GM21528 (cell line): Measurements from ENCODE around the gene STAT5B.
A peak's percentile ranks its signal among the peaks of the same experiment; 100 is the strongest.
"Not testable (repeated sequence)": the region's sequence is repeated elsewhere in the genome, so short reads cannot be mapped to it uniquely, and the experiment has no call there.

ENCODE experiments used
- ATAC-seq: cut with Tn5 transposase; IDR thresholded peaks from one replicate; pipeline ENCODE4 v1.9.1; 2021; ENCODE audit warnings: mild to moderate bottlenecking, moderate library complexity; ENCODE audit not compliant: unreplicated experiment, low FRiP score

Gene STAT5B

DNA sequence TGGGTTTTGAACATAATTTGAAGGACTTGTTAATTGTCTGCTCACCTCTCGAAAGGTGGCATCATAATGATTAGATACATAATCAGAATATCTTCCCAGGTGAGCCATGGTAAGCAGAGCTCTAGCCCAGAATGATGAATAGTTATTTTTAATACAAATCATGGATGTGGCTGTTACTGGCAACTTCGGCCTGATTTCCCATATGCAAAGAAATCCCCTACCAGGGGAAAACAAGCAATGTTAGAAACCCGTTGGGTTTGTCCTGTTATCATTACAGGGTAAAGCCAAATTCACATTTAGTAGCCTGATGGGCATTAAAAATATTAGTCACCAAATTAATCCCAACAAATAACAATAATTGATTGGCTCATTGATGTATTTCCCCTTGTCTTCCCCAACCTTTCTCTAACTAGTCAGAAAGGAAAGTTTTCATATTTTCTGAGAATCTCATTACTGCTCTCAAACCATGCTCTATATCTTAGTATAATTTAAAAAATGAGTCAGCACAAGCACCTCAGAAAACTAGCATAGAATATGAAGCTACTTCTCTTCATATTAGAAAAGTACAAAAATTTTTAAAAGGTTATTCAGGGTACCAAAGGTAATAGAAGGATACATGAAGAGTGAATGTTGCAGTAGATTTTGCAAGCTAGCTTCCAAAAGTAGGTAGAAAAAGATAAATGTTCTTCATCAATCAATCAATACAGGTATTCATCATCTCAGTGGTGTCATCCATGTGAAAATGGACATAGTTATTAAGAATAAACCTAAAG lies 5.0 kb downstream of the STAT5B start:
- ATAC-seq, result no peak

DNA sequence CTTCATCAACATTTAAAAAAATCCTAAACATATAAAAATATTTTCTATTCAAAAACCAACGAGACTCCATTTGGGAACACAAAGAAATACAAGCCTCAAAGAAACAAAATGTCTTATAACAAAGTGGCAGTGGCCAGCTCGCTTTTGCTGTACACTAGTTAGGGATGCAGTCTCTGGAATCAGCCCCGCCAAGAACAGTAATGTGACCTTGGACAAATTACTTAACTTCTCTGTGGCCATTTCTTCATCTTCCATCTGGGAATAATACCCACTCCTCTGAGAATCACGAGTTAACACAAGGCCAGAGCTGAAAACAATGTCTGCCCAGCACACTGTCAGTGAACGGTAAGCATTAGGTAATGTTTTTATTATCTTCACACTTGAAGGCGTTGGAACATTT lies 5.6 kb downstream of the STAT5B start:
- ATAC-seq, result no peak

DNA sequence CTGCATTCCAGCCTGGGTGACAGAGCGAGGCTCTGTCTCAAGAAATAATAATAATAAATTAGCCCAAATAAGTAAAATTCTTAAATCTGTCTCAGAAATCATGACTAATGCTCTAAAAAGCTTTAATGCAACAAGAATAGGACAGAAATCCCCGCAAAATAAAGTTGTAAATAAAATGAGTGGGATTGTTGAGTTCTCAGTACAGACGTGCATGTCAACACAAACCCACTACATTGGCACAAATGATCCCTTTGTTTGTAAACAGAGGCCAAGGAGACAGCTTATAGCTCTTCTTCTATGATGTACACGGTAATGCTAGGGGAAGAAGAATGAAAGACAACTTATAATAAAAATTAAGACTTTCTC lies 6.0 kb downstream of the STAT5B start:
- no peak for ATAC-seq

DNA sequence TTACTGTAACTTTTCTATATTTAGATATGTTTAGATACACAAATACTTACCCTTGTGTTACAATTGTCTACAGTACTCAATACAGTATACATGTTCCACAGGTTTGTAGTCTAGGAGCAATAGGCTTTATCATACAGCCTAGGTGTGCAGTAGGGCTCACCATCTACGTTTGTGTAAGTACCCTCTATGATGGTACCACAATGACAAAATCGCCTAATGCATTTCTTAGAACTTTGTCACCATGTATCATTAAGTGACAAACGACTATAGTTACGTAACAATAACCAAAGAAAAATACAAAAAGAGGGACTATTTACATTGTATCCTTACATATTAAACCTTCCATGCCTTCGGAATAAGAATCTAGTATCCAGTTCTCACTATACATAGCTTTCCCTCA lies 8.0 kb downstream of the STAT5B start:
- no peak for ATAC-seq

DNA sequence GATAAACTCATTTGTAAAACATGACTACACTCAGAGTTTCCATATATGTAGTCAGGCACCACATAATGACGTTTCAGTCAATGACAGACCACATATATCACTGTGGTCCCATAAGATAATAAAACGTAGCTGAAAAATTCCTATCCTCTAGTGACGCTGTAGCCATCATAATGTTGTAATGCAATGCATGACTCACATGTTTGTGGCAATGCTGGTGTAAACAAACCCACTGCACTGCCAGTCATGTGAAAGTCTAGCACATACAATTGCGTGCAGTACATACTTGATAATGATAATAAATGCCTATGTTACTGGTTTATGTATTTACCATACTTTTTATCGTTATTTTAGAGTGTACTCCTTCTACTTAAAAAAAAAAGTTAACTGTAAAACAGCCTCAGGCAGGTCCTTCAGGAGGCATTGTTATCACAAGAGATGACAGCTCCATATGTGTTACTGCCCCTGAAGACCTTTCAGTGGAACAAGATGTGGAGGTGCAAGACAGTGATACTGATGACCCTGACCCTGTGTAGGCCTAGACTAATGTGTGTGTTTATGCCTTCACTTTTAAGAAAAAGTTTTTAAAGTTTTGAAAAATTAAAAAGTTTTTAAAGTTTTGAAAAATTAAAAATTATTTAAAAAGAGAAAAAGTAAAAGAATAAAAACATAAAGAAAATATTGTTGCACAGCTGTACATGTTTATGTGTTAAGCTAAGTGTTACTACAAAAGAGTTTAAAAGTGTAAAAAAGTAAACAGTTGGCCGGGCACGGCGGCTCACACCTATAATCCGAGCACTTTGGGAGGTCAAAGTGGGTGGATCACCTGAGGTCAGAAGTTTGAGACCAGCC lies 9.0 kb downstream of the STAT5B start:
- ATAC-seq, result no peak

DNA sequence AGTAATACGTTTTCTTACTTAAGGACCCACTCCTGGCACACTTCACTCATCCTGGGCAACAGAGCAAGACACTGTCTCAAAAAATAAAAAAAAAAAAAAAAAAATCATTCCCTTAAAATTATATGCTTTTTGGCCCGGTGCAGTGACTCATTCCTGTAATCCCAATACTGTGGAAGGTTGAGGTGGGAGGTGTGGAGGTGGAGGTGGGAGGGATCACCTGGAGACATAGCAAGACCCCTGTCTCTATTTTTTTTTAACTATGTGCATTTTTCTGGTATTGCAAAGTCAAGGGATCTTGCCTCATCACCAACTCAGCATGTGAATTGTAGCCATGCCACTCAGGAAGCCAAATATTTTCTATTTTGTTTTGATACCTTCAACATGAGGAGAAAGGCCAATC lies 9.7 kb downstream of the STAT5B start:
- no peak for ATAC-seq

DNA sequence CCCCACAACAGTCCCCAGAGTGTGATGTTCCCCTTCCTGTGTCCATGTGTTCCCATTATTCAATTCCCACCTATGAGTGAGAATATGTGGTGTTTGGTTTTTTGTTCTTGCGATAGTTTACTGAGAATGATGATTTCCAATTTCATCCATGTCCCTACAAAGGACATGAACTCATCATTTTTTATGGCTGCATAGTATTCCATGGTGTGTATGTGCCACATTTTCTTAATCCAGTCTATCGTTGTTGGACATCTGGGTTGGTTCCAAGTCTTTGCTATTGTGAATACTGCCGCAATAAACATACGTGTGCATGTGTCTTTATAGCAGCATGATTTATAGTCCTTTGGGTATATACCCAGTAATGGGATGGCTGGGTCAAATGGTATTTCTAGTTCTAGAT lies 11.8 kb downstream of the STAT5B start:
- not testable (repeated sequence) for ATAC-seq

DNA sequence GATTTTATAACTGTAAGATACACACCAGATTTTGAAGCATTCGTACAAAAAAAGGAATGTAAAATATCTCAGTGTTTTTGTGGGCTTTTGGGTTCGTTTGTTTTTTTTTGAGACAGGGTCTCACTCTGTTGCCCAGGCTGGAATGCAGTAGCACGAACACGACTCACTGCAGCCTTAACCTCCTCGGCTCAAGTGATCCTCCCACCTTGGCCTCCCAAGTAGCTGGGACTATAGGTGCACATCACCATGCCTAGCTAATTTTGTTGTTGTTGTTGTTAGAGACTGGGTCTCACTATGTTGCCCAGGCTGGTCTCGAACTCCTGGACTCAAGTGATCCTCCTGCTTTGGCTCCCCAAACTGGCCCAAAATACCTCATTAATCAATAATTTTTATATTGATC lies 15.9 kb downstream of the STAT5B start:
- ATAC-seq, result no peak

DNA sequence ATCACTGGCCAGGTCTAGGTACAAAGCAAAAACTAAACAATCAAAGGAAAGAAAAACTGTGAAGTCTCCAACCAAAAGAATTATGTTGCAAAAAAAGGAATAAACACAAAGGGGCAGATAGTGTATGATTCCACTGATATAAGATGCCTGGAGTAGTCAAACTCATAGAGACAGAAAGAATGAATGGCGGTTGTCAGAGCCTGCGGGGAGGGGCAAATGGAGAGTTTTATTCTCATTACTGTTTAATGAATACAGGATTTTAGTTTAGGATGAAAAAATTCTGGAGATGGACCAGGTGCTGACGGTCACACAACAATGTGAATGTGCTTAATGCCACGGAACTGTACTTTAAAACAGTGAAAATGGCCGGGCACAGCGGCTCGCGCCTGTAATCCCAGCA lies 20.7 kb downstream of the STAT5B start:
- ATAC-seq, result no peak

DNA sequence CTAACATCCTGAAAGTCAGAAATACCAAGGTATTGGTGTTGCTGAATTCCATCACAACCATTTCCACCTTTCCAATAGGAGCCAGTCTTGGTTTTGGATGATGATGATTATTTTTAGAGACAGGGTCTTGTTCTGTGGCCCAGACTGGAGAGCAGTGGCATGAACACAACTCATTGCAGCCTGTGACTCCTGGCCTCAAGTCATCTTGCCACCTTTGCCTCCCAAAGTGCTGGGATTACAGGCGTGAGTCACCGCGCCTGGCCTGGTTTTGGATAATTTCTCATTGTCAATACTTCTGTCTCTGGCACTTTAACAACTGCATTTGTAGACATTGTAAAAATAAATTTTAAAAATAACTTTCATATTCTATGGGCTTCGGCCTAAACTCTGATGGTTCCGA lies 22.6 kb downstream of the STAT5B start:
- no peak for ATAC-seq

DNA sequence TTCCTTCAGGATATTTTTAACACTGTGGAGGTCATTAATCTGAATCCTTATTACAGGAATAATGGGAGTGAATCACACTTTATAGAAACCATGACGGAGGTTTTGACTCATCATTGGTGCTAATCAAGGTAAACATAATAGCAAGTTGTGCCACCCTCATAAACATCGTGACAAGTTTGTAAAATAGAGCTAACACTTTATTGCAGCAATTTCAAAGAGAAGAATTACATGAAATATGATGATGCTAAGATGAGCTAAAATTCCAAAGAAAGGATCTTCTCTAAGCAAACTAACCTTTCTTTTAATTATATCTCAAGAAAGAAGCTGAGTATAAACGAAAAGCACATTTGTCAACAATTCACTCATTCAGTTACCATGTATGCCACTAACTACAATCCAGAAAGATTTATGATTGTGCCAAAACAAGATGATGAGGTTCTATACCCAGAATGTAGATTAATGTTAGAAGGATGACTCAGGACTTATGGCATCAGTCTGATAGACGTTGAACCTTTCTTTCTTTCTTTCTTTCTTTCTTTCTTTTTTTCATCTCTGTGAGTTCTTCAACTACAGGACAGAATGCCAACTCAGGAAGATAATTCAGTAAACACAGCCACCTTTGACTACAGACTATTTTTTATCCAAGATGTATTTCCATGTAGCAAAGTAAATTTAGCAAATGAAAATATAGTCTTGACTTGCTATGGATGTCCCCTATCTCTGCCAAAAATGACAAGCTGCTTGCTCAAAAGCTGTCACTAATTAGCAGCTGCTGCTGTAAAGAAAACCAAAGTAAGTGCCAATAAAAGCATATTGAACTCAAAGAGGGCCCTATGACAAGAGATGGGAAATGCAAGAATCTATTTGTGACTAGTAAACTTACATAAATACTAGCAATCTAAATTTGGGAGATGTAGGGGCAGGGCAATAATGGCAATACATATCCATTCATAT lies 23.3 kb downstream of the STAT5B start:
- no peak for ATAC-seq

DNA sequence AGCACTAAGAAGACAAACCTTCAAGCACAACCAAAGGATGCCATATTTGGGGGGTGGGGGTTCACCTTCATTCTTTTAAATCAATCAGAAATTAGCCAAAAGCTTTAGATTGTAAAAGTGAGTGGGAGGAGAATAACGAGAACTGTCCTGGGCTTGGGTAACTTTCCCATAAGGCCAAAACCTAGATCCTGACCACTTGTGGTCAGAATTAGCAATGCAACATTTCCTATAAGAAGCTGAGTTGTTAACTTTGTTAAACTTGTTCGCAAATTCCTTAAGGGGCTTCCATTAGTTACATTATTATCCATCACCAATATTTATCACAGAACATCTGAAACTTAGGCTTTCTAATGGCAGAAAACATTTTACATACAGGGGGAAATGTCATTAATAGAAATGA lies 25.1 kb downstream of the STAT5B start:
- ATAC-seq, result no peak

DNA sequence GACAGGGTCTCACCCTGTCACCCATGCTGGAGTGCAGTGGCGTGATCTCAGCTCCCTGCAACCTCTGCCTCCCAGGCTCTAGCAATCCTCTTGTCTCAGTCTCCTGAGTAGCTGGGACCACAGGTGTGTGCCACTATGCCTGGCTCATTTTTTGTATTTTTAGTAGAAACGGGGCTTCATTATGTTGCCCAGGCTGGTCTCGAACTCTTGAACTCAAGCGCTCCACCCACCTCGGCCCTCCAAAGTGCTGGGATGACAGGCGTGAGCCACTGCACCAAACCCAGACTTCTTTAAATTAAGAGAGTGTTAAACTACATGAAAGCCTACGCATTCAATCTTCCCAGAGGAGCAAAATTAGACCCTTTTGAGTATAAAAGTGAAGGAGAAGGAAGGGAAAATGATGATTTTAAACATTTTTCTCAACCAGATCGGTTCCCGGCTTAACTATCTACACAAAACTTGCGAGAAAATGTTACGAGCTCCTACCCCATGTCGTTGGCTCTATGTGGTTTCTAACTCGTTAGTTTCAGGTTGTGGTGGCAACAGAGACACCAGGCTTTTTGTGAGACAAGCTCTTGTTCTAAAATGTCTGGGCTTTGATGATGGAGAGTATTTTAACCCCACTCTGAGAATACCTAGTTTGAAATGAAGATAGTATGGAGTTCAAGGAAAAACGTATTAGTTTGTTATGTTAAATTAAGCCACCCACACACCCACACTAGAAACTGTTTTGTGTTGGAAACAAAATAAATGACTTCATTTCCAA lies 26.3 kb downstream of the STAT5B start:
- ATAC-seq, result no peak

DNA sequence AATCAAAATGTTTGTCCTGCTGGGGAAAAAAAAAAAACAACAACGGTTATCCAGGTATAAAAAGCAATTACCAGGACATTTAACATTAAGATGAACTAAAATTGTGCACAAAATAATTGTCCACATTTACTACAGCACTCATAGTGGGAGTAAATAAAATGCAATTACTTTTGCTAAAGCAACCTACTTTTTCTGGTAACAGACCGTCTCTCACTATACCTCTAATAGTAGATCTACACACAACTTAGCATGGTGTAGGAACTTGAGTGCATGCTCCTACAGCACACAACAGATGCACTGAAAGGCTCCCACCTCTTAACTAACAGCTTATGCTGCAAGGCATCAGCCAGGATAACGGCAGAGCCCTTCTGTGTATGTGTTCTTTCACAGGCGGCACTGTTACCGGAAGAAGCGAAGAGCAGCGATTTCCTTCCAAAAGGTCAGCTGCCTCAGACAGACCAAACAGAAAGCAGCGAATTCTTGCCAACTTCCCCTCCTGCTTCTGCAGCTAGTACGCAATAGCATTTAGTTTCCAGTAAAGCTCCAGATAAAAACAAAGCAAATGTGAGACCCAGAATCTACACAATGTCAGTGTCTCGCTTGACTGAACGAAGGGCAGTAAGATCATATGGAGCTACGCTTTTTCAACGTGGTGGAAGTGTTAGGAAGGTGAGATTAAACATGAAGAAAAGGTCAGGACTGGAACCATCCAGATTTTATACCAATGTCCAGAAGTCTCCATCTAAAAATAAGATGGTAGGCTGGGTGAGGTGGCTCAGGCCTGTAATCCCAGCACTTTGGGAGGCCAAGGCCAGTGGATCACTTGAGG lies 27.6 kb downstream of the STAT5B start:
- ATAC-seq, result peak; percentile 73

DNA sequence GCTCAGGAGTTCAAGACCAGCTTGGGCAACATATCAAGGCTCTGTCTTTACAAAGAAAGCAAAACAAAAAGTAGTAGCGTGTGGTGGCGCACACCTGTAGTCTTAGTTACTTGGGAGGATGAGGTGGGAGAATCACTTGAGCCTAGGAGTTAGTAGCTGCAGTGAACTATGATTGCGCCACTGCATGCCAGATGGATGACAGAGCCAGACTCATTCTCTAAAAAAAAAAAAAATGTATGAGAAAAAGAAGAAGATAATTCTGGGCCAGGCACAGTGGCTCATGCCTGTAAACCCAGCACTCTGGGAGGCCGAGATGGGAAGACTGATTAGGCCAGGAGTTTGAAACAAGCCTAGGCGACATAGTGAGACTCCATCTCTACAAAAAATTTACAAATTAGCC lies 28.5 kb downstream of the STAT5B start:
- no peak for ATAC-seq

DNA sequence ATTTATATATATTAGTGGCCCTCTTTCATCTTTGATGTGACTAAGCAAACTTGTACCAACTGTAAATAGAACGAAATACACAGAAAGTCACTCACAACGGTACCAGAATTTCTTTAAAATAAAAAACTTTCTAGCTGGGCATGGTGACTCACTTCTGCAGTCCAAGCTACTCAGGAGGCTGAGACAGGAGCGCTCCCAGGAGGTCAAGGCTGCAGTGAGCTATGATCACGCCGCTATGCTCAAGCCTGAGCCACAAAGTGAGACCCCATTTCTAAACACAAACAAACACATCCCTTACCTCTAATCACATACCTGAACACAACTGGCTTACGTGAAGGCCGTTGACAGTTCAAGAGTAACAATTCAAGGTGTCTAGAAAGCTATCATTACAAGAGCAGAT lies 29.7 kb downstream of the STAT5B start:
- no peak for ATAC-seq

DNA sequence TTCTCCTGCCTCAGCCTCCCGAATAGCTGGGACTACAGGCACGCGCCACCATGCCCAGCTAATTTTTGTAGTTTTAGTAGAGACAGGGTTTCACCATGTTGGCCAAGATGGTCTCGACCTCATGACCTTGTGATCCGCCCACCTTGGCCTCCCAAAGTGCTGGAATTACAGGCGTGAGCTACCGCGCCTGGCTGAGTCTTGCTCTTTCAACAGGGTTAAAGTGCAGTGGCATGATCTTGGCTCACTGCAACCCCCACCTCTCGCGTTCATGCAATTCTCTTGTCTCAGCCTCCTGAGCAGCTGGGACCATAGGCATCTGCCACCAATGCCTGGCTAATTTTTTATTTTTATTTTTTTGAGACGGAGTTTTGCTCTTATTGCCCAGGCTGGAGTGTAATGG lies 31.0 kb downstream of the STAT5B start:
- not testable (repeated sequence) for ATAC-seq

DNA sequence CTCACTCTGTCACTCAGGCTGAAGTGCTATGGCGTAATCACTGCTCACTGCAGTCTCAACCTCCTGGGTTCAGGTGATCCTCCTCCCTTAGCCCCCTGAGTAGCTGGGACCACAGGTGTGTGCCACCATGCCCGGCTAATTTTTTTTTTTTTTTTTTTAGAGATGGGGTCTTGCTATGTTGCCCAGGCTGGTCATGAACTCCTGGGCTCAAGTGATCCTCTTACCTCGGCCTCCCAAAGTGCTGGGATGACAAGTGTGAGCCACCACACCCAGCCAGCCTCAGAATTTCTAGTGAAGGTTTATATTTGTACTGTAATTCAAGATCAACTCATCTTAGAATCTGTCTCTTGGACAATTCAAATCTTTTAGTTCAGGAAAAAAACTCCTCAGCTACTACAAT lies 32.1 kb downstream of the STAT5B start:
- ATAC-seq, result not testable (repeated sequence)

DNA sequence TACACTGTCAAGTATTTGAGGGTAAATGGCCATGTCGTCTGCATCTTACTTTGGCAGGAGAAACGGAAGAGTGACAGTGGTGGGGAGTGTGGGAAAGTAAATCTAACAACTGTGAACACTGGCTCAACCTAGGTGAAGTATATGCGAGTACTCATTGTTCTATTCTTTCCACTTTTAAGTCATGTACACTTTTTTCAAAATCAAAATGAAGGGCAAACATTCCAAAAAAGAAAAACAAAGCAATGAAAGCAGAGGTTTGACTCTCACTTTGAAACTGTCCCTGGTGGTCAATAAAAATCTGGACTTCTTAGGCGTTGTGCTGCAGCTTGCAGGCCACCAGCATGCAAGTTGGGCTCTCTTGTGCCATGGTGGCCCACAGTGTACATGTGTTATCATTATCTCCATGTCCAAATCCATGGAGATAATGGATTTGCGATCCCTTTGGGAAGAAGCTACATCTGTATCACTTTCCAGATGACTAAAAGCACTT lies 32.7 kb downstream of the STAT5B start:
- no peak for ATAC-seq
